CD4-positive, alpha-beta T cell treated with Interferon gamma for 1 hour (primary cell): ENCODE results near the gene SPRR2D.

Experiments
- DNase-seq: peaks from one replicate; pipeline ENCODE4 v3.0.0-alpha.2; 2020

SPRR2D gene

GRCh38 chr1:153001382-153001781 is 39.5 kb downstream of the SPRR2D start, which contains the start of gene SPRR3:
Gene SPRR3 (plus strand): TSS chr1:153001749. CDS start chr1:153003021, 1,272 bp downstream.
- DNase-seq = no peak

GRCh38 chr1:153000294-153000693 is 40.6 kb downstream of the SPRR2D start:
- no peak for DNase-seq

DNA sequence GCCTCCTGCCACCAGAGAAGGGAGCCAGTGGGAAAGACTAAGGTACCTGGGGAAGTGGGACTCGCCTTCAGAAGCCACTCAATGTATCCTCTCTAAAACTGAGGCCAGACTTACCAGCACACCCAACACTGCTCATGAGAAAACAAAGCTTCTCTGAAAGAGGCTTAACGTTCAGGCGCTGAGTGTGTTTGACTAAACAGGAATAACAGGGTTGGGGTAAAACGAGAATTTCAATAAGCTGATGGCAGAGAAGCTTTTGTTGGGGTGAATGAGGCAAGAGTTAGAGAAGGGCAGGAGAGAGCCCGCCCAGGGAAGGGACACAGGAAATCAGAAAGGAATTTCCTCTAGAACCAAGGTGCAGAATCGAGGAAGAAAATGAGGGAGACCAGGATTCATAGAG is 41.1 kb downstream of the SPRR2D start:
- no peak for DNase-seq

DNA sequence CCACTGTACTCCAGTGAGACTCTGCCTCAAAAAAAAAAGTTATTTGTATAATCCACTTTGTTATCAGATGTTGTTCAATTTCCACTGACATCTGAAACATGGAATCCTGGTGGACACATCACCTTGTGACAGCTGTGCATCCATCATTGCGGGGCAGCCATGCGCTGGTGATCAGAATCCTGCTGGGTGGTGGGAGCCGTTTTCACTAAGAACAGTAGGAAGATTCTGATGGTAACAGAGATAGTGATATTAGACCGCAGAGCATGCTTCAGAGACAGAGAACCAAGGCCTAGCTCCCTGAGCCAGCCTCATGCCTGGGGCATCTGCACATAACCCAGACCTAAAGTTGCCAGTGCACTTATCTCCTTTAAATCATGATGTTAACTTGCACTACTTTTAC is 42.4 kb downstream of the SPRR2D start:
- DNase-seq = no peak

DNA sequence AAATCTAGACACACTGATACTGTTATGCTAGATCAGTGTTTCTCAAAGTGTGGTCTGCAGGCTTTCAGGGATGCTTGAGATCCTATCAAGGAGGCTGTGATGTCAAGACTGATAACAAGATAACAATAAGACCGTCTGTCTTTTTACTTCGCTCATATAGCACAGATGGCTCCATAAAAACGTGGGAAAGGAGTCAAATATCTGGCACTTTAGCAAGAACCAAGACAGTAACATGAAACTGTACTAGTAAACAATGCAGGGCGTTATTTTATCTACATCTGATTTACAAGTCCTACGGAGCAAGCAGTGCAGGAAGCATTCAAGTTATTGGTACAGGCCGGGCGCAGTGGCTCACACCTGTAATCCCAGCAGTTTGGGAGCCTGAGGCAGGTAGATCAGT is 43.0 kb downstream of the SPRR2D start:
- DNase-seq = no peak

- no peak for DNase-seq
Observed at GRCh38 chr1:152996633-152997400, 44.1 kb downstream of the SPRR2D start.

DNA sequence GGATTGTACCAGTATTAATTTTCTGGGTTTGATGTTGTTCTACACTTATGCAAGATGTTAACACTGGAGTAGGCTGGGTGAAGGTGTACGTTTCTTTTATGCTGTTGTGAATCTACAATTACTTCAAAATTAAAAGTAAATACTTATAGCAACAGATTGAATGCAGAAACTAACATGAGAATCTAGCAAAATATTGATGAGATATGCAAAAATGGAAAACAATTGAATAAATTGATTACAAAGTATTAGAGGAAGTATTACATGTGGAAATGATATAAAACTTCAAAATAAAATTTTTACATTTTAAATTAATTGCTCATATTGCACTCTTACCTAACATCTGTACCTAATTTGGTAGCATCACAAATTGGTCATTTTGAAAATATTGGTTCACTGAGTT is 45.1 kb downstream of the SPRR2D start:
- no peak for DNase-seq

DNA sequence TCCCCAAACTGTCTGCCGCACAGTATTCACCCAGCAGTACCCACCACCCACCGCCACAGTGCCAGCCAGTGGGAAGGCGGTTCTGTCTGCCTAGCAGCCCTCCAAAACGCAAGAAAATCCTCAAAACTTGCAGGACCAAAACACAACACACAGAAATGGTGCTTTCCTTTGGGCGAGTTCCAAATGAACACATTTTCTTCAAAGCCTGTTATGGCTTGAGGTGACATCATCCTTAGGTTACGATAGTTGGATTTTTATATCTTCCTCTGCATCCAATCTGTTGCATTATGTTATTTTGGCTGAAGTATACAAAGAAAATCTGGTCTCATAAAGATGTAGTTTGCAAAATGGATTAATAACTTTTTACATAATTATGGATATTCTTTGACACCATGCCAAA is 47.7 kb downstream of the SPRR2D start:
- no peak for DNase-seq
